Stimulated activated CD8-positive, alpha-beta memory T cell treated with anti-CD3 and anti-CD28 coated beads, Interleukin-12 subunit alpha, Interleukin-12 subunit beta, amount 100 ng/mL, for 24 hours (primary cell): ENCODE measurements around the gene EFEMP2.
A peak's percentile ranks its signal among the peaks of the same experiment; 100 is the strongest.
"Not testable (repeated sequence)": the region's sequence is repeated elsewhere in the genome, so short reads cannot be mapped to it uniquely, and the experiment has no call there.

Experiments
- DNase-seq: peaks from one replicate; pipeline ENCODE4 v3.0.0-alpha.2; 2020; ENCODE audit errors: extremely low read depth

Gene EFEMP2

GRCh38 chr11:65900125-65900898 lies 27.7 kb upstream of the EFEMP2 start, which contains the start of gene FOSL1:
Gene FOSL1 (minus strand): TSS chr11:65900388. CDS start chr11:65900339, 49 bp downstream.
- peak; percentile 88 for DNase-seq

- DNase-seq, result no peak
Observed at GRCh38 chr11:65899356-65900124, 26.9 kb upstream of the EFEMP2 start.

- no peak for DNase-seq
Observed at GRCh38 chr11:65898656-65899355, 26.2 kb upstream of the EFEMP2 start.

- DNase-seq, result no peak
Observed at GRCh38 chr11:65897020-65897471, 24.4 kb upstream of the EFEMP2 start.

- no peak for DNase-seq
Observed at GRCh38 chr11:65896034-65896999, 23.7 kb upstream of the EFEMP2 start.

GRCh38 chr11:65895482-65895981 lies 22.9 kb upstream of the EFEMP2 start:
- no peak for DNase-seq

GRCh38 chr11:65894034-65894591 lies 21.5 kb upstream of the EFEMP2 start:
- no peak for DNase-seq

GRCh38 chr11:65892661-65893317 lies 20.2 kb upstream of the EFEMP2 start:
- DNase-seq, result no peak

GRCh38 chr11:65892137-65892540 lies 19.5 kb upstream of the EFEMP2 start:
- not testable (repeated sequence) for DNase-seq

GRCh38 chr11:65891219-65892136 lies 18.9 kb upstream of the EFEMP2 start:
- DNase-seq, result no peak

- DNase-seq, result peak; percentile 96
Observed at GRCh38 chr11:65890324-65891218, 18.0 kb upstream of the EFEMP2 start, which contains the start of gene CCDC85B. Gene CCDC85B (plus strand): TSS chr11:65890673. CDS start chr11:65890784, 111 bp downstream.

GRCh38 chr11:65888163-65888814 lies 15.7 kb upstream of the EFEMP2 start, which contains the start of gene FIBP:
Gene FIBP (minus strand): TSS chr11:65888471. CDS start chr11:65888418, 53 bp downstream.
- DNase-seq, result peak; percentile 91

GRCh38 chr11:65887723-65888162 lies 15.1 kb upstream of the EFEMP2 start:
- DNase-seq, result no peak

GRCh38 chr11:65886826-65887722 lies 14.5 kb upstream of the EFEMP2 start:
- no peak for DNase-seq

- no peak for DNase-seq
Observed at GRCh38 chr11:65885808-65886536, 13.4 kb upstream of the EFEMP2 start.
